Kidney glomerular epithelial cell (primary cell): Measurements from ENCODE around the gene LDLRAD4.
A peak's percentile ranks its signal among the peaks of the same experiment; 100 is the strongest.
"Not testable (repeated sequence)": the region's sequence is repeated elsewhere in the genome, so short reads cannot be mapped to it uniquely, and the experiment has no call there.

Source experiments
- DNase-seq: peaks from one replicate; lab custom pipeline; 2025; lab: John Stamatoyannopoulos, UW

The LDLRAD4 gene

DNA sequence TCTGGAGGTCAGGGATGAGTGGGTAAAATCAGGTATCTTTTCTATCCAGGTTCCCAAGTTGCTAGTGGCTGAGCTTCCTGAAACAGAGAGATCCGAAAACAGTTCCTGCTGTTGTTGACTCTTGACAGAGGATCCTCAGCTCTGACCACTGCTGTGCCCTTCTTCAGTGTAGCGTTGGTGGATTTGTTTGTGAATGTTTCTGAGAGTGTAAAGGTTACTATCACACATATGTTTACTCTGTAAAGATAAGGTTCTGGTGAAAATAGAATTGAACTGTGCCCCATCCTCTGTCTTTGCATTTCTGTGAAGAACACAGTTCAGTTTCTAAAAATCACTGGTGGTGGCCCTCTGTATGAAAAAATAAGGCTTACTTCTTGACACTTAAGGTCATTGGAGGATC lies 119.8 kb downstream of the LDLRAD4 start:
- no peak for DNase-seq

- no peak for DNase-seq
These were observed 121.1 kb downstream of the LDLRAD4 start for GRCh38 chr18:13339653-13340052.

GRCh38 chr18:13346449-13346848 lies 127.9 kb downstream of the LDLRAD4 start:
- DNase-seq: not testable (repeated sequence)

- DNase-seq: no peak
These were observed 134.7 kb downstream of the LDLRAD4 start for GRCh38 chr18:13353084-13353823.

DNA sequence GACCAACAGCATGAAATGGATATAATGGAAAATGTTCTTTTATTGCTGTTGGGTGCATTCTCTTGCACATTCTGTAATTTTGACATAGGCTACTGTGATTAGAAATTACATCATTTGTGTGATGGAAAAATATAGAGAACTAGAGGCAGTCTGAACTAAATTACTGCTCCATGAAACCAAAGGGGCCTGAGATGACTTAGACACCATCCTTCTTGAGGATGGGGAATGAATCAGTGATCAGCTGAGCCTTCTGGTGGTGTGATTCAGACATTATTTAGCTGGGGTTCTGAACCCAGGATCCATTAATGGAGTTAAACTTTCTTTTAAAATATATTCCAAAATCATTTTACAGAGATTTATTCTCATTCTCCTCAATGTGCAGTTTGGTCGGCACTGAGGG lies 135.8 kb downstream of the LDLRAD4 start:
- DNase-seq: no peak

GRCh38 chr18:13356032-13356431 lies 137.5 kb downstream of the LDLRAD4 start:
- no peak for DNase-seq

- no peak for DNase-seq
These were observed 138.7 kb downstream of the LDLRAD4 start for GRCh38 chr18:13357289-13357688.

DNA sequence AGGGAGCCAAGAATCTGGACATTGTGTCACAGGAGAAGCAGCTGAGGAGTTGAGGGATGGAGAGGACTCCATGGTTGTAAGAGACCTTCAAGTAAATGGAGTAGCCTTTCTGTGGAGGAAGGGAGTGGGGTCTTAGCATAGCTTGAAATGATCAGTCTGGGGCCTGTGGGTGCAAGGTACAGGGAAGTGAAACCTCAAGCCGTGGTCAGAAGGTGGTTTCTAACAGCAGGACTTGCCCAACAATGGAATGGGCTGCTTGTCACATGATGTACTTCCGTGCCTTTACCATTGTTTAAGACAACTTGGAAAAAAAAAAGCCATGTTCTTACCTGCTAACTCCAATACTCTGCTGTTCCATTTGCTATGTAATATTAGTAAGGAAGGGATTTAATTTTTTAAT lies 140.7 kb downstream of the LDLRAD4 start:
- DNase-seq: no peak

DNA sequence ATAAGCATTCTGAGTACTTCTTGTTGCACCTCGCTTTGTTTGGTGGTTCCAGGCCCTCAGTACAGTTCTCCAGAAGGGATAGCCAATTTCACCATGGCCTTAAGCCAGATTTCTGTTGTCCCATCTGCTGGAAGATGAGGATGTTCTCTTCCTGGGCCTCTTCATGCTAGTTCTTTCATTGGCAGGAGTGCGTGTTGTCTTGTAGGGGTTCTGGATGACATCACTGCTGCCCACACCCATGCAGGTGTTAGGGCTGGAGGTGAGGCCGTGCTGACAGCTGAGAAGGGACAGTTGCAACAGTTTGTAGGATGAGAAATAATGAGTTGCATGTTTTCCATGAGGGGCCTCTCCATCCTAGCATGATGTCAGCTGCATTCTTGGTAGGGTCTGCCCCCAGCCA lies 142.9 kb downstream of the LDLRAD4 start:
- DNase-seq: no peak

GRCh38 chr18:13362051-13362450 lies 143.5 kb downstream of the LDLRAD4 start:
- DNase-seq: no peak

DNA sequence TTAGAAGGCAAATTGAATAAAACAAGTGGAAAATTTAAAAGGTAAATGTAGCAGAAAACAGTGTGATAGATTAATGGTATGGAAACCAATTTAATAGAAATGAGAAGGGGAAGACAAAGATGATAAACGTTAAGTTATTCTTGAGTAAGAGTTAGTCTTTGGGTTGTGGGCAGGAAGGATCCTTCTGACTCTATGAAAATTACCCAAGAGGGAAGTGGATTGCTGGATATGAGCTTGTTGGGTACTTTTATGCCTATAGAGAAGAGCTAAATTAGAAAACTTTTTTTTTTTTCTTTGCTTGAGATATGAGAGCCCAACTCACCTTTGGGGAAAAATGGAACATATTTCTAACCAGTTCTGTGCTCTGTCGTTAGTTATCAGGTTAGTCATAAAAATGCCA lies 144.0 kb downstream of the LDLRAD4 start:
- DNase-seq: no peak

GRCh38 chr18:13363359-13363758 lies 144.8 kb downstream of the LDLRAD4 start:
- DNase-seq: no peak

GRCh38 chr18:13364721-13365205 lies 146.2 kb downstream of the LDLRAD4 start:
- DNase-seq: no peak

GRCh38 chr18:13366131-13366530 lies 147.6 kb downstream of the LDLRAD4 start:
- no peak for DNase-seq

- DNase-seq: no peak
These were observed 148.0 kb downstream of the LDLRAD4 start for GRCh38 chr18:13366541-13366940.

DNA sequence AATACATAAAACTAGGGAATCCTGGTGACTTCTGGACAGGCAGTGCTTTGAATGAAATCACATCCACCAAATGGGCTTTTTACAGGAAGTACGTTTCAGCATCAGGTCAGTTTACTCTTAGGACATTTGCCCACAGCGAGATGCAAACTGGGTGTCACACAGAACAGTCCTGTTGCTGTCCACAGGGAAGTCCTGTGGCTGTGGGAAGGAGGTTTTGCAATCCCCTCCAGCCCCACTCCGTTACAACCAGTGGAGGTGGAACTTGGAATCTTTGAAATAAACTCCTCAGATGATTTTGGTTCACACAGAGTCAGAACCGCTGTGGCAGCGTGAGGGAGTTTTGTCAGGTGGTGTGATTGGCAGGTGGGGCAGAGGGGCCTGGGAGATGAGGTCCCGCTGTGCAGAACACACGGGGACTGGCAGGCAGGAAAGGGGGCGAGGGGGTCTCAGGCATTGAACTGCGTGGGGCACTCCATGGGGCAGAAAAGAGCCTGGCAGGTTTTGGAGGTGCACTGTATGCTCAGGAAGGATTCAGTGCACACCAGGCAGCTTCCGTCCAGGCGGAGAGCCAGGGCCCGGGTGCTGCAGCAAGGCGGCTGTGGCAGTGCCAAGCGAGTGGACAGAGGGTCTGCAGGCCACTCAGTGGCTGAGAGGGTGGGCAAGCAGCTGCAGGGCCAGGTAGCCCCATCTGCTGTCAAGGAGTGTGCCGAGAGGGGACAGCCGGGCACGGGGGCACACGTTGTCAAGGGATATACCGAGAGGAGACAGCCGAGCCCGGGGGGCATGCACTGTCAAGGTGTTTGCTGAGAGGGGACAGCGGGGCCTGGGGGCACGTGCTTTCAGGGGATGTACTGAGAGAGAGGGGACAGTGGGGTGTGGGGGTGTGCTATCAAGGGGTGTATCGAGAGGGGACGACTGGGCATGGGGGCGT lies 148.7 kb downstream of the LDLRAD4 start:
- DNase-seq: no peak

GRCh38 chr18:13368080-13368813 lies 149.7 kb downstream of the LDLRAD4 start:
- DNase-seq: no peak

DNA sequence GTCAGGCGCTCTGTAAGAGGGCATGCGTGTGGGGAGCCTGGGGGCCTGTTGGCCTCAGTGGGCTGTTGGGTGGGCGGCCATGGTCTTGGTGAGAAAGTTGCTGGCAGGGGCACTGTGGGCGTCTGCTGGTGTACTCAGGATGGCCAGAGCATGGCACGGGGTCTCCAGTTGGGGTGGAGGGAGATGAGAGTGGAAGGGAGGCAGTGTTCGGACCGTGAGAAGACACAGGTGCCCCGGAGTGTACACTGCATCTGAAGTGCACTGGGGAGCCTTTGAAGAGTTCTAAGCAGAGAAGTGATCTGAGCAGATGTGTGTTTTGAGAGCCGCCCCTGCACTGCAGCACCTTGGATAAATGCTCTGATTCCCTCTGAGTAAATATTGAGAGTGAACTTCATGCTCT lies 150.8 kb downstream of the LDLRAD4 start:
- no peak for DNase-seq

GRCh38 chr18:13369756-13370510 lies 151.4 kb downstream of the LDLRAD4 start:
- peak; percentile 84 for DNase-seq

DNA sequence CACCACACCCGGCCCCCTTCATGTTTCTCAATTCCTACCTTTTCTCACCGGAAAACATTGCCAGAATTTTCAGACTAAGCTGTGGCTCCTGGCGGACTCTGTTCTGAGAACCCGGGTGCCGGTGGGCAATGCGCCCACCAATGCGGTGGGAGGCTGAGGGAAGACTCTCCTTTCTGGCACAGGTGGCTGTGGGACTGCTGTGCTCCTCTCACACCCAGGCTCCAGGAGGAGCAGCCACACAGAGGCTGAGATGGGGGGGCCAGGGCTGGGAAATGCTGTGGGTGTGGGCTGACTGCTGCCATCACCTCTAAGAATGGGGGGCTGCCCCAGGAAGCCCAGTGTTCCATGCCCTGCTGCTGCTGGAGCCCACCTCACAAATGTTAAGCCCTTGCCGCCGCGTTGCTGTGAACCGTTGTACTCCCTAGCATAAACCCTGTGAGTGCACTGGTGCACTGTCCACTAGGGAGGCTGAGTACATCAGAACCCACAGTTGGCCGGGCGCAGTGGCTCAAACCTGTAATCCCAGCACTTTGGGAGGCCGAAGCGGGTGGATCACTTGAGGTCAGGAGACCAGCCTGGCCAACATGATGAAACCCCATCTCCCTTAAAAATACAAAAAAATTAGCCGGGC lies 152.6 kb downstream of the LDLRAD4 start:
- no peak for DNase-seq
